SU-DHL-6 (cell line): Measurements from ENCODE around the gene PSEN1.

ENCODE experiments used
- H2AFZ ChIP-seq: fragments of 200-600 bp; sonication (generic); 2 replicates; pipeline ENCODE4 v1.6.1; 2014; ENCODE audit warnings: low read depth, mild to moderate bottlenecking, moderate library complexity, mixed read lengths, antibody characterized with exemption, low read length; ENCODE audit not compliant: severe bottlenecking
- H3F3A ChIP-seq: fragments of 200-600 bp; shearing (Covaris generic); 2 replicates; pipeline ENCODE4 v1.6.0; 2016; ENCODE audit warnings: antibody characterized with exemption, mild to moderate bottlenecking; ENCODE audit not compliant: insufficient read depth
- H3K27ac ChIP-seq: fragments of 200-600 bp; sonication (generic); 2 replicates; pipeline ENCODE4 v1.5.1; 2016; ENCODE audit warnings: low read depth, mild to moderate bottlenecking, low read length, moderate library complexity, mixed read lengths
- H3K27me3 ChIP-seq: fragments of 200-600 bp; sonication (generic), shearing (Covaris generic); 2 replicates; pipeline ENCODE4 v1.6.0; 2014; ENCODE audit warnings: mild to moderate bottlenecking, low read length
- H3K36me3 ChIP-seq: fragments of 200-600 bp; sonication (generic); 2 replicates; pipeline ENCODE4 v1.6.1; 2014; ENCODE audit warnings: mild to moderate bottlenecking, low read length, mixed read lengths
- H3K4me2 ChIP-seq: fragments of 300-600, 200-600 bp; shearing (Covaris generic), sonication (generic); 2 replicates; pipeline ENCODE4 v1.6.0; 2014; ENCODE audit warnings: low read length, low read depth, mild to moderate bottlenecking; ENCODE audit not compliant: poor library complexity, severe bottlenecking
- H3K4me3 ChIP-seq: fragments of 200-600 bp; sonication (generic); 2 replicates; pipeline ENCODE4 v1.5.1; 2014; ENCODE audit warnings: antibody characterized with exemption, low read length, mild to moderate bottlenecking, mixed read lengths; ENCODE audit not compliant: insufficient read depth, poor library complexity, severe bottlenecking
- H3K79me2 ChIP-seq: fragments of 200-600 bp; sonication (generic); 2 replicates; pipeline ENCODE4 v1.6.1; 2014; ENCODE audit warnings: mild to moderate bottlenecking, low read length, moderate library complexity; ENCODE audit not compliant: insufficient read depth
- H3K9ac ChIP-seq: fragments of 200-600 bp; sonication (generic); 2 replicates; pipeline ENCODE4 v1.7.0; 2014; ENCODE audit warnings: mild to moderate bottlenecking, low read length
- H3K9me2 ChIP-seq: fragments of 200-600 bp; sonication (generic); replicated peaks from 2 replicates; pipeline ENCODE4 v1.6.1; 2014; ENCODE audit warnings: low read length; ENCODE audit not compliant: insufficient read depth
- H3K9me3 ChIP-seq: fragments of 200-600 bp; sonication (generic); 2 replicates; pipeline ENCODE4 v1.6.1; 2014; ENCODE audit warnings: low read length, mixed read lengths; ENCODE audit not compliant: insufficient read depth
- H4K20me1 ChIP-seq: fragments of 200-600 bp; sonication (generic); 2 replicates; pipeline ENCODE4 v1.6.1; 2014; ENCODE audit warnings: low read depth, mild to moderate bottlenecking, antibody characterized with exemption, low read length, moderate library complexity, mixed read lengths
- EZH2phosphoT487 ChIP-seq: fragments of 200-600 bp; sonication (generic), shearing (Covaris generic); conservative IDR thresholded peaks from 2 replicates; pipeline ENCODE4 v1.6.1; 2018; ENCODE audit warnings: mild to moderate bottlenecking, antibody characterized with exemption, low read length, moderate library complexity, mixed read lengths
- TF ChIP-seq, protein P1 (sequence below): fragments of 200-600 bp; sonication (generic); IDR thresholded peaks from one replicate; pipeline ENCODE4 v1.5.1; 2017; ENCODE audit warnings: antibody characterized with exemption, mild to moderate bottlenecking, low read length, moderate library complexity; ENCODE audit not compliant: insufficient read depth, poor library complexity, severe bottlenecking

The PSEN1 gene

DNA sequence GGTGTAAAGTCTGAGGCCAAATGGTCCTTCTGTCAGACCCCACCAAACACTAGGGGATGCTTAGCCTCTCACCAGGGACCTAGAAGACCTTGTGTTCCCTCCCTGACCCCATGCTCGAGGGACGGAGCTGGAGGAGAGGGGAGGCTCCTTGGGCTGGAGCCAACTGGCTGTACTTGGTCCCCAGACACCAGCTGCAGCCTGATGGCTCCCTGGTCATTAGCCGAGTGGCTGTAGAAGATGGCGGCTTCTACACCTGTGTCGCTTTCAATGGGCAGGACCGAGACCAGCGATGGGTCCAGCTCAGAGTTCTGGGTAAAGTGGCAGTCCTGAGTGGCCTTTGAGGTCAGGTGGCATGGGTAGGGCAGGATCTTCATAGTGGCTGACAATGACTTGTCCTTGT is 130.0 kb downstream of the PSEN1 start:
- Histone ChIP-seq H3F3A (no peaks in the 10 kb centered on the region), H3K79me2 (no peaks in the 10 kb centered on the region), H3K9me3 (no peaks in the 10 kb centered on the region), H3K4me2 (no peak overlapping the region), H2AFZ (no peak overlapping the region), H4K20me1 (no peaks in the 10 kb centered on the region), H3K4me3 (no peak overlapping the region), H3K9me2 (no peaks in the 10 kb centered on the region), H3K27me3 (no peaks in the 10 kb centered on the region), H3K9ac (no peak overlapping the region), H3K36me3 (no peaks in the 10 kb centered on the region), H3K27ac (no peak overlapping the region)
- no peak for TF ChIP-seq EZH2phosphoT487
- TF ChIP-seq, protein P1, sequence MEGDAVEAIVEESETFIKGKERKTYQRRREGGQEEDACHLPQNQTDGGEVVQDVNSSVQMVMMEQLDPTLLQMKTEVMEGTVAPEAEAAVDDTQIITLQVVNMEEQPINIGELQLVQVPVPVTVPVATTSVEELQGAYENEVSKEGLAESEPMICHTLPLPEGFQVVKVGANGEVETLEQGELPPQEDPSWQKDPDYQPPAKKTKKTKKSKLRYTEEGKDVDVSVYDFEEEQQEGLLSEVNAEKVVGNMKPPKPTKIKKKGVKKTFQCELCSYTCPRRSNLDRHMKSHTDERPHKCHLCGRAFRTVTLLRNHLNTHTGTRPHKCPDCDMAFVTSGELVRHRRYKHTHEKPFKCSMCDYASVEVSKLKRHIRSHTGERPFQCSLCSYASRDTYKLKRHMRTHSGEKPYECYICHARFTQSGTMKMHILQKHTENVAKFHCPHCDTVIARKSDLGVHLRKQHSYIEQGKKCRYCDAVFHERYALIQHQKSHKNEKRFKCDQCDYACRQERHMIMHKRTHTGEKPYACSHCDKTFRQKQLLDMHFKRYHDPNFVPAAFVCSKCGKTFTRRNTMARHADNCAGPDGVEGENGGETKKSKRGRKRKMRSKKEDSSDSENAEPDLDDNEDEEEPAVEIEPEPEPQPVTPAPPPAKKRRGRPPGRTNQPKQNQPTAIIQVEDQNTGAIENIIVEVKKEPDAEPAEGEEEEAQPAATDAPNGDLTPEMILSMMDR: no peak

DNA sequence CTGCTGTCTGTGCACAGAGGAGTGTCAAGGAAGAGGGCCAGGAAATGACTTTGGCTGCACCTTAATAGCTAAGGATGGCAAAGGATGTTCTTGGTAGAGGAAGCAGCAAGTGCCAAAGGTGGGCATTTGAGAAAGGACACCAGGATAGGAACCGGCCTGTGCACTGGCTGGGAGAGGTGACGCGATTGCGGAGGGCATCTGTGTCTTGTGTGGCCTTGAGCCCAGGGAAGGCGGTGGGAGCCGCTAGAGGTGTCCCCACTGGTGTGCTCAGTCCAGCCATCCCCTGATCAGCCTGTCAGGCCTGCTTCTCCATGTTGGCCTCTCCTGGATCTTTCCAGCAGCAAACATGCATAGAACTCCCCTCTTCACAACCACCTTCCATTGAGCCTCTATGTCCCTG is 131.2 kb downstream of the PSEN1 start:
- H3K9ac ChIP-seq: no peak overlapping the region
- no peak overlapping the region for H2AFZ ChIP-seq
- TF ChIP-seq EZH2phosphoT487: no peak
- TF ChIP-seq, protein P1: no peak
- no peaks in the 10 kb centered on the region for H3K79me2 ChIP-seq
- H4K20me1 ChIP-seq: no peaks in the 10 kb centered on the region
- no peak overlapping the region for H3K4me3 ChIP-seq
- no peak overlapping the region for H3K4me2 ChIP-seq
- no peaks in the 10 kb centered on the region for H3K9me2 ChIP-seq
- no peak overlapping the region for H3K27ac ChIP-seq
- no peaks in the 10 kb centered on the region for H3K36me3 ChIP-seq
- H3K27me3 ChIP-seq: no peaks in the 10 kb centered on the region
- no peaks in the 10 kb centered on the region for H3F3A ChIP-seq
- no peaks in the 10 kb centered on the region for H3K9me3 ChIP-seq

DNA sequence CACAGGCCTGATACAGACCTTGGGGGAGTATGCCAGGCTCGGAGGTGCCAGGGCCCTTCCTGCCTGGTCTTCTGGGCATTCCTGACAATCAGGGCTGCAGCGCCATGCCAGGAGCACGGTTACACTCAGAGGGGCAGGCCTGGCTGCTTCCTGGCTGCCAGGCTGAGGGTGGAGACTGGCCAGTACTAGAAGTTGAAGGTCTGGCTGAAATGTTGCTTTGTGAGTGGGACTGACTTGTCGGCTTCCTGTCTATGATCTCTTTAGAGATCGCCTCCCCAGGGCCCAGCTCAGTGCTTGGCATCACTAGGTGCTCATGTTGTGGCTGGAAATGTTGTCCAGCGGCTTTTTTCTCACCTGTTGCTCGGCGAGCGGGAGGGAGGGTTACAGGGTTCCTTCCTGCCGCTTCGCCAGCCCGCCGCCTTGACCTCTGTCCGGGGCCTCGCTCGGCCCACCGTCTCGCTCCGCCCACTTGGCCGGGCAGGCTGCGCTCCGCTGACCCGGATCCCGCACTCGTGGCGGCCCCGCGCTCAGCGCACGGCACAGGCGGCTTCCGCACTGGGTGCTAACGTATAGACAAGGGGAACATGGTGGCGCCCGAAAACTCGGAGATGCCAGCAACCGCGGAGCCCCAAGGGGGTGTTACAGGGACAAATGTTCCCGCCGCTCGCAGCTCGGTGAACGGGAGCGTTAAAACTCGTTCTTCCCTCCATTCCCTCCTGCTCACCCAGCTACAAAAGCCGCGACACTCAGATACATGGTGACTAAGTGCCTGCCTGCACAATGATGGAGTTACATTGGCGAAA is 133.6 kb downstream of the PSEN1 start:
- TF ChIP-seq, protein P1: no peak
- no peak for TF ChIP-seq EZH2phosphoT487
- Histone ChIP-seq H3K4me2 (peak overlapping the region; percentile 30), H4K20me1 (no peaks in the 10 kb centered on the region), H3K79me2 (no peaks in the 10 kb centered on the region), H3K27ac (no peak overlapping the region), H3K36me3 (no peaks in the 10 kb centered on the region), H3F3A (no peaks in the 10 kb centered on the region), H3K9ac (peak overlapping the region; percentile 28; the same call in 1 of the 2 replicates), H2AFZ (peak overlapping the region; percentile 65), H3K9me3 (no peaks in the 10 kb centered on the region), H3K27me3 (no peaks in the 10 kb centered on the region), H3K4me3 (no peak overlapping the region), H3K9me2 (no peaks in the 10 kb centered on the region)
